Hepatocyte (in vitro differentiated cells): Measurements from ENCODE around the gene EHBP1. TPM values are rescaled to one million over a fixed set of nuclear protein-coding genes. Genes with fewer than 3 reads are reported as not detected.

Experiments
- DNase-seq: peaks from one replicate; pipeline ENCODE4 v3.0.0-alpha.2; 2016; ENCODE audit warnings: low spot score
- H2AFZ ChIP-seq: fragments of 200-600 bp; sonication (generic); 2 replicates; pipeline ENCODE4 v1.6.0; 2016; ENCODE audit warnings: antibody characterized with exemption, mild to moderate bottlenecking
- H3K27ac ChIP-seq: fragments of 200-600 bp; sonication (generic); 2 replicates; pipeline ENCODE4 v1.5.1; 2016; ENCODE audit warnings: mild to moderate bottlenecking
- H3K27me3 ChIP-seq: fragments of 200-600 bp; sonication (generic); 2 replicates; pipeline ENCODE4 v1.6.1; 2016
- H3K36me3 ChIP-seq: fragments of 200-600 bp; sonication (generic); replicated peaks from 2 replicates; pipeline ENCODE4 v1.5.1; 2016; ENCODE audit warnings: low read depth; ENCODE audit not compliant: insufficient read depth
- H3K4me1 ChIP-seq: fragments of 200-600 bp; sonication (generic); 2 replicates; pipeline ENCODE4 v1.5.1; 2016; ENCODE audit warnings: mild to moderate bottlenecking, moderate library complexity; ENCODE audit not compliant: insufficient read depth
- H3K4me2 ChIP-seq: fragments of 200-600 bp; sonication (generic); 2 replicates; pipeline ENCODE4 v1.6.0; 2016
- H3K4me3 ChIP-seq: fragments of 200-600 bp; sonication (generic); 2 replicates; pipeline ENCODE4 v1.5.1; 2016; ENCODE audit warnings: mild to moderate bottlenecking
- H3K79me2 ChIP-seq: fragments of 200-600 bp; sonication (generic); 2 replicates; pipeline ENCODE4 v1.6.0; 2017; ENCODE audit warnings: mild to moderate bottlenecking
- H3K9me2 ChIP-seq: fragments of 200-600 bp; sonication (generic); replicated peaks from 2 replicates; pipeline ENCODE4 v1.6.0; 2017; ENCODE audit warnings: mild to moderate bottlenecking; ENCODE audit not compliant: insufficient read depth
- H3K9me3 ChIP-seq: fragments of 200-600 bp; sonication (generic); 2 replicates; pipeline ENCODE4 v1.5.1; 2016; ENCODE audit warnings: low read depth, mild to moderate bottlenecking
- H4K20me1 ChIP-seq: fragments of 200-600 bp; sonication (generic); 2 replicates; pipeline ENCODE4 v1.6.0; 2016; ENCODE audit warnings: mild to moderate bottlenecking; ENCODE audit not compliant: insufficient read depth, poor library complexity, severe bottlenecking
- CTCF ChIP-seq: fragments of 200-600 bp; sonication (generic); IDR thresholded peaks from 2 replicates; pipeline ENCODE4 v1.5.1; 2016; ENCODE audit warnings: antibody characterized with exemption, mild to moderate bottlenecking; ENCODE audit not compliant: poor library complexity
- EZH2 ChIP-seq: fragments of 200-600 bp; sonication (generic); IDR thresholded peaks from 2 replicates; pipeline ENCODE4 v1.6.1; 2016; ENCODE audit warnings: antibody characterized with exemption, mild to moderate bottlenecking, borderline replicate concordance
- EZH2phosphoT487 ChIP-seq: fragments of 200-600 bp; sonication (generic); IDR thresholded peaks from one replicate; pipeline ENCODE4 v1.6.1; 2018; ENCODE audit warnings: antibody characterized with exemption, mild to moderate bottlenecking, low read depth, moderate library complexity; ENCODE audit not compliant: unreplicated experiment, severe bottlenecking
- WGBS: methylation state at CpG from one replicate; pipeline ENCODE4 v1.1.6; 2016; ENCODE audit warnings: low lambda C conversion rate; ENCODE audit errors: missing lambda C conversion rate; 5-methylcytosine and 5-hydroxymethylcytosine counted together
- polyA plus RNA-seq: library from polyadenylated mRNA; unstranded; fragments of >200 nt; fragmentation: Nextera tagmentation; extraction: Ambion mirVana; gene quantifications from 2 replicates; pipeline ENCODE4 v1.2.1, GENCODE V29; 2016
- total RNA-seq: library from RNA; depleted of rRNA; stranded (reverse); fragments of >200 nt; gene quantifications from 2 replicates; pipeline ENCODE4 v1.2.3, GENCODE V29; 2014

Gene EHBP1
- total and polyA plus RNA-seq, 2 experiments from 2014 or later, result 11.4 to 34.6 TPM

DNA sequence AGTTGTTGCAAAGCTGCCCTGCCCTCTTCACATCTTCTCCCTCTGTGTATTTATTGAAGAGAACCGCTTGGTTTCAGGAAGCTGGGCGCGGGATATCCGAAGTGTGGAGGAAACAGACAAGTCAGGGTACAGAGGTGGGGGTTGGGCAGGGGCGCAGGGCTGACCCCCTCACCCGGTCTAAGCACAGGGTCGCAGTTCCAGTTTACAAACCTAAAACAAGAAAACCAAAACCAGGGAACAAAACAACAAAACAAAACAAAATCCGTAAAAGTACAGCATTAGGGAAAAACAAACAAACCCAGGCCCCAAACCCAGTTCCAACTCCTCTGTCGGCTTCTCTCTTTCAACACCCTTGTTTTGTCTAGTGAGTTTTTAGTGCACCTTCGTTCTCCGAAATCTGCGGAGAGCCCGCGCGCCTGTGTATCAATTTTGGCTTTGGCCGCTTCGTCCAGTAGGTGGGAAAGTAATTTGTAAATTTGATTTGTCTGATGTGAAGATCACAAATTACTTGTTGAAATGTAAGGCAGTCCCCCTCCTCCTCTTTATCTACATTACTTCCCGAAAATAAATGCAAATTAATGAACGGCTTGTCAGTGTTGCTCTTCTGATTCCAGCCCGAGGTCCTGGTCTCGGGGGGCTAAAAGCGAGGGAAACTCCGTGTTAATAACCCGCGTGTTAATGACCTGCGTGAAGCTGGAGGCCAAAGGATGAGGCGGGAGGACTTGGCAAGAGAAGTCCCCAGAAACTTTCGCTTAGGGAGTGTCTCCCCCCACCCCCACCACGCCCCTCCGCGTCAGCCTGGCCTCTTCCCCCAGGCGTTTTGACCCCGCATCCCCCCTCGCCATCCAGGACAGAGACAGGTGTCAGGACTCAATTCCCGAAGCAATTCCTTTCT is 352.0 kb downstream of the EHBP1 start:
- H3K79me2 ChIP-seq, result no peaks in the 10 kb centered on the region
- H4K20me1 ChIP-seq, result no peaks in the 10 kb centered on the region
- H3K9me3 ChIP-seq, result no peaks in the 10 kb centered on the region
- H3K4me1 ChIP-seq, result peaks cover 27% of the 10 kb centered on the region
- no peak for TF ChIP-seq CTCF
- peak; percentile 27 for TF ChIP-seq EZH2phosphoT487
- peak; percentile 93 for TF ChIP-seq EZH2
- no peaks in the 10 kb centered on the region for H3K36me3 ChIP-seq
- no peak overlapping the region for H3K27ac ChIP-seq
- H2AFZ ChIP-seq, result no peak overlapping the region
- no peak overlapping the region for H3K4me3 ChIP-seq
- no peak for DNase-seq
- WGBS, result 17% methylated on average over 32 of the region's 35 CpGs
- peaks cover 98% of the 10 kb centered on the region for H3K27me3 ChIP-seq
- peak overlapping the region; percentile 65 for H3K4me2 ChIP-seq
- no peaks in the 10 kb centered on the region for H3K9me2 ChIP-seq

DNA sequence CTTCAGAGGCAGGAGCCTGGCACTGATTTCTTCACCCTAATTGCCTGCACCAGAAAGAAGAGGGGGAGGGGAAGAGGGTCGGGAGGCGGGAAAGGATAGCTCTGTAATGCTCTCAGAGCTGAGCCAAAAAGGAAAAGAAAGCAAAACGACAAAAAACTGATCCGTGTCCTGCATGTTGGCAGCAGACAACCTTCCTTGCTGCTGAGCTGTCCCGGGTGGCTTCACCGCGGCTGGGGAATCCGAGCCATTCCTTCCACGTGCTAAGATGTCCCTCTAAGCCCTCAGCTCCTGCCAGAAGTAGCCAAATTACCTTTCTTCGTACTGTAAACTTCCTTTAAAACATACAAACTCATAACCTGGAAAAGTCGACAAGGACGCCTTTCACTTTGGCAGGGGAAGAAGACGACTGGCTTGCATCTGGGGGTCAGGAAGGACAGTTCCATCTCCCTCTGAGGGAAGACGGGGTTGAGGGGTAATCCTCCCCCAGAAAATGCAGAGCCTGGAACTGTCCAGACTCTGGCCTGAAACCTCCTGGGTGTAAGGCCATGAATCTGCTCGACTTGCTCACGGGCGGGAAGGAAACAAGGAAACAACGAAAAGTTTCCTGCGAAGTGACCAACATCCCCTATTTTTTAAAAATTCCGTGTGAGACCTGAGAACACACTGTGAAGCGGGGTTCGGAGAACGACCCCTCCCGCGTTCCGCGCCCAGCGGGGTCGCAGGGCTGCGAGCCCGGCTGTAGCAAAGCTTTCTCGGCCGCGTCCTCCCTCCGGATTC is 352.8 kb downstream of the EHBP1 start:
- Histone ChIP-seq H2AFZ (no peak overlapping the region), H3K4me1 (peaks cover 27% of the 10 kb centered on the region), H4K20me1 (no peaks in the 10 kb centered on the region), H3K79me2 (no peaks in the 10 kb centered on the region), H3K9me3 (no peaks in the 10 kb centered on the region), H3K36me3 (no peaks in the 10 kb centered on the region), H3K27me3 (peaks cover 98% of the 10 kb centered on the region), H3K4me3 (no peak overlapping the region), H3K27ac (no peak overlapping the region), H3K9me2 (no peaks in the 10 kb centered on the region), H3K4me2 (peak overlapping the region; percentile 62)
- 7% methylated on average over 28 of the region's 35 CpGs for WGBS
- TF ChIP-seq EZH2 (no peak), CTCF (no peak), EZH2phosphoT487 (no peak)
- DNase-seq, result no peak

GRCh38 chr2:63058921-63059792 is 353.6 kb downstream of the EHBP1 start:
- Histone ChIP-seq H3K36me3 (no peaks in the 10 kb centered on the region), H3K4me2 (peak overlapping the region; percentile 62), H2AFZ (no peak overlapping the region), H3K4me1 (peaks cover 22% of the 10 kb centered on the region), H3K27me3 (peaks cover 98% of the 10 kb centered on the region), H3K27ac (no peak overlapping the region), H3K9me2 (no peaks in the 10 kb centered on the region), H4K20me1 (no peaks in the 10 kb centered on the region), H3K9me3 (no peaks in the 10 kb centered on the region), H3K79me2 (no peaks in the 10 kb centered on the region), H3K4me3 (no peak overlapping the region)
- peak; percentile 28 for DNase-seq
- TF ChIP-seq EZH2phosphoT487 (peak; percentile 90), CTCF (no peak), EZH2 (peak; percentile 94)
- WGBS, result 2% methylated on average over 65 of the region's 67 CpGs
